ENCODE data around the gene SIX5. TPM values are rescaled to one million over a fixed set of nuclear protein-coding genes. Genes with fewer than 3 reads are reported as not detected.
"Not testable (repeated sequence)": the region's sequence is repeated elsewhere in the genome, so short reads cannot be mapped to it uniquely, and the experiment has no call there.

The SIX5 gene
- total and polyA plus RNA-seq, 2 donors: 1.7 to 7.0 TPM

DNA sequence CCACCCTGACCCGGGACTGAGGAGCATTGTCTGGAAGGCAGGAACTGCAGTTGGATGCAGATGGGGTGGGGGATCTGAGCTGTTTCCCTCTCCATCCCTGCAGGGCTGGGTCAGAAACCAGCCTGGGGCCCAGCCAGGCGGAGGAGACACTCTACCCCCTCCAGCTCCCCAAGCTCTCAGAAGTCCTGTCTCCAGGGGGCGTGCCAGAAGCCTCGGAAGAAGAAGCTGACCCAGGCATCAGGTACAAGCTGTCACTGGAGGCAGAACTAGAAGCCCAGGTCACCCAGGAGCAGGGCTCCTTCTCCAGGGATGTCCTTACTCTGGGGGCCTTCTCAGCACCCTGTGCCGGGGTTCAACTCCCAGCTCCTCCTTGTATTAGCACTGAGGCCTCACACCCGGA, 15.5 kb downstream of the SIX5 start:
- Histone ChIP-seq H3K27me3 (ENCODE audit: control insufficient read depth in 2 of 2, insufficient read depth in 1 of 2, low read length in 1 of 2) (peaks cover 0 to 15% of the 10 kb centered on the region in 2 donors), H3K4me1 (ENCODE audit: control insufficient read depth in 2 of 2, insufficient read depth in 2 of 2, low read length in 2 of 2) (no peaks in the 10 kb centered on the region), H3K36me3 (ENCODE audit: control insufficient read depth in 2 of 2, insufficient read depth in 2 of 2, low read length in 1 of 2) (no peaks in the 10 kb centered on the region), H3K27ac (ENCODE audit: low read depth in 1 of 2, low read length in 1 of 2) (no peak overlapping the region), H3K9me3 (ENCODE audit: control insufficient read depth in 2 of 2, insufficient read depth in 1 of 2, low read length in 1 of 2) (no peaks in the 10 kb centered on the region), H3K4me3 (ENCODE audit: low read length in 2 of 2) (no peak overlapping the region)
- DNase-seq (ENCODE audit: low read depth in 6 of 9, low spot score in 9 of 9): no peak
- WGBS: 83% methylated on average over 6 of the region's 6 CpGs

DNA sequence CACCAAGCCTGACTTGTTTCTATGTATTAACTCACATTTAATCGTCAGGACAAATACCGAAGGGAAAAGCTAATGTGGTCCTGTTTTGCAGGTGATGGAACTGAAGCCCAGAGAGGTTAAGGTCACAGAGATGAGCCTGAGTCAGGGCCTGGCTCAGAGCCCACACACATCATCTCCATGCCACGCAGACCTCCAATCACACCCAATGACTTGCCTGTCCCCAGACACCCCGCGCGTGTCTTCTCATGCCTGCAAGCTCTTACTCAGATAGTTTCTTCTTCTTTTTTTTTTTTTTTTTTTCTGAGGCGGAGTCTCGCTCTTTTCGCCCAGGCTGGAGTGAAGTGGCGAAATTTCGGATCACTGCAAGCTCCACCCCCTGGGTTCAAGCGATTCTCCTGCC, 16.4 kb downstream of the SIX5 start:
- 97% methylated on average over 12 of the region's 12 CpGs for WGBS
- no peaks in the 10 kb centered on the region for H3K36me3 ChIP-seq (ENCODE audit: control insufficient read depth in 2 of 2, insufficient read depth in 2 of 2, low read length in 1 of 2)
- H3K27me3 ChIP-seq (ENCODE audit: control insufficient read depth in 2 of 2, insufficient read depth in 1 of 2, low read length in 1 of 2): peaks cover 0 to 15% of the 10 kb centered on the region in 2 donors
- H3K27ac ChIP-seq (ENCODE audit: low read depth in 1 of 2, low read length in 1 of 2): no peak overlapping the region
- H3K4me1 ChIP-seq (ENCODE audit: control insufficient read depth in 2 of 2, insufficient read depth in 2 of 2, low read length in 2 of 2): no peaks in the 10 kb centered on the region
- DNase-seq (ENCODE audit: low read depth in 6 of 9, low spot score in 9 of 9): no peak
- no peak overlapping the region for H3K4me3 ChIP-seq (ENCODE audit: low read length in 2 of 2)
- no peaks in the 10 kb centered on the region for H3K9me3 ChIP-seq (ENCODE audit: control insufficient read depth in 2 of 2, insufficient read depth in 1 of 2, low read length in 1 of 2)

DNA sequence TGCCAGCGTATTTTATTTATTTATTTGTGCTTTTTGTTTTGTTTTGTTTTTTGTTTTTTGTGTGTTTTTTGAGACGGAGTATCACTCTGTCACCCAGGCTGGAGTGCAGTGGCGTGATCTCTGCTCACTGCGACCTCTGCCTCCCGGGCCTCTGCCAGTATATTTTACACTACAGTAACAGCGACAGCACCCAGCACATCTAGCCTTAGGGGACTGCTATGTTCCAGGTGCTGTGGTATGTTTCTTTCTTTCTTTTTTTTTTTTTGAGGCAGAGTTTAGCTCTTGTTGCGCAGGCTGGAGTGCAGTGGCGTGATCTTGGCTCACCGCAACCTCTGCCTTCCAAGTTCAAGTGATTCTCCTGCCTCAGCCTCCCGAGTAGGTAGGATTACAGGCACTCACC, 17.6 kb downstream of the SIX5 start:
- not testable (repeated sequence) for H3K36me3 ChIP-seq (ENCODE audit: control insufficient read depth in 2 of 2, insufficient read depth in 2 of 2, low read length in 1 of 2); H3K4me3 ChIP-seq (ENCODE audit: low read length in 2 of 2); H3K4me1 ChIP-seq (ENCODE audit: control insufficient read depth in 2 of 2, insufficient read depth in 2 of 2, low read length in 2 of 2); H3K27me3 ChIP-seq (ENCODE audit: control insufficient read depth in 2 of 2, insufficient read depth in 1 of 2, low read length in 1 of 2); H3K27ac ChIP-seq (ENCODE audit: low read depth in 1 of 2, low read length in 1 of 2); H3K9me3 ChIP-seq (ENCODE audit: control insufficient read depth in 2 of 2, insufficient read depth in 1 of 2, low read length in 1 of 2); DNase-seq (ENCODE audit: low read depth in 6 of 9, low spot score in 9 of 9)
- WGBS: 95% methylated on average over 10 of the region's 10 CpGs

DNA sequence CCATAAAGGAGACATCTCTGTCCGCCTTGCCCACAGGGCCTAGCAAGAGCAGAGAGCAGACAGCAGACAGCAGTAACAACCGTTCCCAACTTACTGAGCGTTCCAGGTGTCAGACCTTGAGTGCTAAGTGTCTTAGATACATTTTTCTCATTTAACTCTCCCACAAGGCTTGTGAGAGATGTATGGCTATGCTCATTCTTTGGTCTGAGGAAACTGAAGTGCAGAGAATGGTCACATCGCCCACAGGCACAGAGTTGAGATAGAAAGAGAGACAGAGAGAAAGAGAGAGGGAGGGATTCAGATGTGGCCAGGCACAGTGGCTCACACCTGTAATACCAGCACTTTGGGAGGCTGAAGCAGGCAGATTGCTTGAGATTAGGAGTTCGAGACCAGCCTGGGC, 21.5 kb downstream of the SIX5 start:
- no peaks in the 10 kb centered on the region for H3K9me3 ChIP-seq (ENCODE audit: control insufficient read depth in 2 of 2, insufficient read depth in 1 of 2, low read length in 1 of 2)
- peaks cover 0 to 16% of the 10 kb centered on the region in 2 donors for H3K27me3 ChIP-seq (ENCODE audit: control insufficient read depth in 2 of 2, insufficient read depth in 1 of 2, low read length in 1 of 2)
- DNase-seq (ENCODE audit: low read depth in 6 of 9, low spot score in 9 of 9): no peak
- no peaks in the 10 kb centered on the region for H3K4me1 ChIP-seq (ENCODE audit: control insufficient read depth in 2 of 2, insufficient read depth in 2 of 2, low read length in 2 of 2)
- no peak overlapping the region for H3K4me3 ChIP-seq (ENCODE audit: low read length in 2 of 2)
- WGBS: 96% methylated on average over 5 of the region's 5 CpGs
- no peak overlapping the region for H3K27ac ChIP-seq (ENCODE audit: low read depth in 1 of 2, low read length in 1 of 2)
- no peaks in the 10 kb centered on the region for H3K36me3 ChIP-seq (ENCODE audit: control insufficient read depth in 2 of 2, insufficient read depth in 2 of 2, low read length in 1 of 2)

DNA sequence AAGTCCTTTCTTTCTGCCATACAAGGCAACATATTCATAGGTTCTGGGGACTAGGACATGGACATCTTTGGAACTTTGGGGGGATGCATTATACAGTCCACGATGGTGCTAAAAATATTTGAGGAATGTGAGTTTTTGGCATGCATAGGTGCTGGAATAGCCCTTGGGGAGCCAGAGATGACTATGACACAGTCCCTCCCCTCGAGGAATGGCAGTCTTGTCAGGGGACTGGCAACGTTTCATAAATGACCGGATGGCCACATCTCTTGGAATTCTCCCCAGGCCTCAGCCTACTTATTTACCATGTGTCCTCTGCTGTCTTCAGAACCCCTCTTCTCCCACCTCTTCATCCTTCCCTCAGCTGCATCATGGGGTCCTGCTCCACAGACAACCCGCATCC, 22.2 kb downstream of the SIX5 start:
- Histone ChIP-seq H3K9me3 (ENCODE audit: control insufficient read depth in 2 of 2, insufficient read depth in 1 of 2, low read length in 1 of 2) (no peaks in the 10 kb centered on the region), H3K27ac (ENCODE audit: low read depth in 1 of 2, low read length in 1 of 2) (no peak overlapping the region), H3K4me3 (ENCODE audit: low read length in 2 of 2) (no peak overlapping the region), H3K27me3 (ENCODE audit: control insufficient read depth in 2 of 2, insufficient read depth in 1 of 2, low read length in 1 of 2) (peaks cover 0 to 15% of the 10 kb centered on the region in 2 donors), H3K36me3 (ENCODE audit: control insufficient read depth in 2 of 2, insufficient read depth in 2 of 2, low read length in 1 of 2) (no peaks in the 10 kb centered on the region), H3K4me1 (ENCODE audit: control insufficient read depth in 2 of 2, insufficient read depth in 2 of 2, low read length in 2 of 2) (no peaks in the 10 kb centered on the region)
- no peak for DNase-seq (ENCODE audit: low read depth in 6 of 9, low spot score in 9 of 9)
- 95% methylated on average over 5 of the region's 5 CpGs for WGBS

DNA sequence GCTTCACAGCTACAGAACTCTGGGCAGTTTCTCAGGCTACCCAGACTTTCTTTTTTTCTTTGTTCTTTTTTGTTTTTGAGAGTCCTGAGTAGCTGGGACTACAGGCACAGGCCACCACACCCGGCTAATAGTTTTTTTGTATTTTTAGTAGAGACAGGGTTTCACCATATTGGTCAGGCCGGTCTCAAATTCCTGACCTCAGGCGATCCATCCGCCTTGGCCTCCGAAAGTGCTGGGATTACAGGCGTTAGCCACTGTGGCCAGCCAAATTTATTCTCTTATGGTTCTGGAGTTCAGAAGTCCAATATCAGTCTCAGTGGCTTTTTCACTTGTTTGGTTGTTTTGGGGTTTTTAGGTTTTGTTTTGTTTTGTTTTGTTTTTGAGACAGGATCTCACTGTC, 23.4 kb downstream of the SIX5 start:
- H3K27me3 ChIP-seq (ENCODE audit: control insufficient read depth in 2 of 2, insufficient read depth in 1 of 2, low read length in 1 of 2): peaks cover 0 to 15% of the 10 kb centered on the region in 2 donors
- no peaks in the 10 kb centered on the region for H3K4me1 ChIP-seq (ENCODE audit: control insufficient read depth in 2 of 2, insufficient read depth in 2 of 2, low read length in 2 of 2)
- H3K27ac ChIP-seq (ENCODE audit: low read depth in 1 of 2, low read length in 1 of 2): no peak overlapping the region
- no peak overlapping the region for H3K4me3 ChIP-seq (ENCODE audit: low read length in 2 of 2)
- no peaks in the 10 kb centered on the region for H3K36me3 ChIP-seq (ENCODE audit: control insufficient read depth in 2 of 2, insufficient read depth in 2 of 2, low read length in 1 of 2)
- WGBS: 96% methylated on average over 6 of the region's 6 CpGs
- no peak for DNase-seq (ENCODE audit: low read depth in 6 of 9, low spot score in 9 of 9)
- H3K9me3 ChIP-seq (ENCODE audit: control insufficient read depth in 2 of 2, insufficient read depth in 1 of 2, low read length in 1 of 2): no peaks in the 10 kb centered on the region

DNA sequence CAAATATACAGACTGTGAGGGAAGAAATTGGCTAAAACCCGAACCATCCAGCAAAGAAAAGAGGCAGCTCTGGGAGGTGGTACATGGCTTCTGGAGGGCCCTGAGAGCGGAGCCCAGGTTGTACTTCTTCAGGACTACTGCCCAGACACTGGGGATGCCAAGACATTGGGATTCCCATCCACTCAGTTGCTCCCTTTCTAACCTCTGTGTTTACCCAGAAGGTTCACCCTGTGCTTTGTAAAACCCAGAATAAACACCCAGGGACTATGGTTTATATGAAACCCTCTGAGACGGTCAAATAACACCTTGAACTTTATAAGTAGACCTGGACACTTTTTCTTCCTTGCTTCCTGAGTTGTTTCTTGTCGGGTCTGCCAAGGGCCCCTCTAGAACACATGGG, 26.1 kb downstream of the SIX5 start:
- WGBS: 87% methylated on average over 4 of the region's 4 CpGs
- H3K9me3 ChIP-seq (ENCODE audit: control insufficient read depth in 2 of 2, insufficient read depth in 1 of 2, low read length in 1 of 2): no peaks in the 10 kb centered on the region
- DNase-seq (ENCODE audit: low read depth in 6 of 9, low spot score in 9 of 9): no peak
- H3K4me3 ChIP-seq (ENCODE audit: low read length in 2 of 2): no peak overlapping the region
- no peaks in the 10 kb centered on the region for H3K4me1 ChIP-seq (ENCODE audit: control insufficient read depth in 2 of 2, insufficient read depth in 2 of 2, low read length in 2 of 2)
- H3K36me3 ChIP-seq (ENCODE audit: control insufficient read depth in 2 of 2, insufficient read depth in 2 of 2, low read length in 1 of 2): no peaks in the 10 kb centered on the region
- H3K27me3 ChIP-seq (ENCODE audit: control insufficient read depth in 2 of 2, insufficient read depth in 1 of 2, low read length in 1 of 2): peaks cover 0 to 18% of the 10 kb centered on the region in 2 donors
- no peak overlapping the region for H3K27ac ChIP-seq (ENCODE audit: low read depth in 1 of 2, low read length in 1 of 2)

DNA sequence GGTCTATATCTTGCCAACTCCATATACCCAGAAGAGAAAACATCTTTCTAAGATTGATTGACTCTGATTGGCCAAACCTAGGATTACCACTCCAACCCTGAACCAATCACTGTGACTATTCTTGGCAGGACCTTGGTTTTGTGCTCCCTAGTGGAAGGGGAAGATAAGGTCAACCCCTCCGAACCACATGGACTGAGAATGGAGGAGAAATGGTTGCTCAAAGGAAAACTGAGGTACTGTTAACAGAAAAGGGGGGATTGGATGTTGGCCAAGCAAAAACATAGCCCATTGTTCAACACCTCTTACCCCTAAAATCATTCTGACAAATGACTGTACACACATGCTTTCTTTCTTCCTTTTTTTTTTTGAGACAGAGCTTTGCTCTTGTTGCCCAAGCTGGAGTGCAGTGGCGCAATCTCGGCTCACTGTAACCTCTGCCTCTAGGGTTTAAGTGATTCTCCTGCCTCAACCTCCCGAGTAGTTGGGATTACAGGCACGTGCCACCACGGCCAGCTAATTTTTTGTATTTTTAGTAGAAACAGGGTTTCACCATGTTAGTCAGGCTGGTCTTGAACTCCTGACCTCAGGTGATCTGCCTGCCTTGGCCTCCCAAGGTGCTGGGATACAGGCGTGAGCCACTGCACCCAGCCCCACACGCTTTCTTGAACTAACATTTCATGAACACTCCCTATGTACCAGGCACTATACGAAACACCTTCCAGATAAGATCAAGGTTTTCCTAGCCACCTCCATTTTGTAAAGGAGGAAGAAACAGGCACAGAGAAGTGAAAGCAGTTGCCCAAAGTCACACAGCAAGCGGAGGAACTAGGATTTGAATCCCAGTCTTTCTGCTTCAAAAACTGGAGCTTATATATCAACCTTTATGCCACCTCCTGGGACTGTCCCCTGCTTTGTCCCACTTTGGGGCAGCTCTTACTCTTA, 29.3 kb downstream of the SIX5 start:
- no peaks in the 10 kb centered on the region for H3K4me1 ChIP-seq (ENCODE audit: control insufficient read depth in 2 of 2, insufficient read depth in 2 of 2, low read length in 2 of 2)
- DNase-seq (ENCODE audit: low read depth in 6 of 9, low spot score in 9 of 9): no peak
- WGBS: 93% methylated on average over 10 of the region's 10 CpGs
- peaks cover 0 to 9% of the 10 kb centered on the region in 2 donors for H3K27me3 ChIP-seq (ENCODE audit: control insufficient read depth in 2 of 2, insufficient read depth in 1 of 2, low read length in 1 of 2)
- H3K27ac ChIP-seq (ENCODE audit: low read depth in 1 of 2, low read length in 1 of 2): no peak overlapping the region
- no peak overlapping the region for H3K4me3 ChIP-seq (ENCODE audit: low read length in 2 of 2)
- no peaks in the 10 kb centered on the region for H3K36me3 ChIP-seq (ENCODE audit: control insufficient read depth in 2 of 2, insufficient read depth in 2 of 2, low read length in 1 of 2)
- H3K9me3 ChIP-seq (ENCODE audit: control insufficient read depth in 2 of 2, insufficient read depth in 1 of 2, low read length in 1 of 2): no peaks in the 10 kb centered on the region

DNA sequence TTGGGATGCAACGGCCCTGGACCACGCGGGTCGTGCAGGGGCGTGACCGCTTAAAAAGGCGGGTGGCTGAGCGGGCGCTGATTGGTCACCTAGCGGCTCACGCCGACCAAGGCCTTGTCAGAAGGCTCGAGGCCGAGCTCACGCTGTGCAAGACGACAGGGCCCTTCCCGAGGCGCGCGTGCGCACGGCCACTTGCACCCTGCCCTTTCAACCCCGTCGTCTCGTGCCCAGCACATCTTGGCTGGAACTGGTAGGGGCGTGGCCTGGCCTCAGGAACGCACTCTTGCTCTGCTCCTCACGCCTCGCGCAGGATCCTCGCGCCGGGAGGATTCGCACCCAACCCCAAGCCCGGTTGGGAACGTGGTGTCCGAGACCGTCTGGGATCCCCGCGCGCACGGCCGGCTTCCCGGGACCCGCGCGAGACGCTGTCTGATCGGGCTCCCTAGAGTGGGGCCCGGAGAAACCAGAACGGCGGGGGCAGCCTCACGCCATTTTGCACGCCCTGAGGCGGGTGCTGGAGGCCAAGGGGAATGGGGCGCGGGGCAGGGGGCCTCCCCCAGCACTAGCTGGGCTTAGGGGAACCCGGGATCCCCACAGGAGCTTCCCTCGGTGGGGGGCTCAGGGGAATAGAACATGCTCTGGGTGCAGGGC, 35.8 kb downstream of the SIX5 start, which contains the start of gene MEIOSIN:
MEIOSIN (plus strand) TSS at position 280 of the 651 bp plus-strand sequence. CDS start 1,938 bp downstream, outside the sequence.
- Histone ChIP-seq H3K27ac (ENCODE audit: low read depth in 1 of 2, low read length in 1 of 2) (no peak within 1 kb of the TSS), H3K9me3 (ENCODE audit: control insufficient read depth in 2 of 2, insufficient read depth in 1 of 2, low read length in 1 of 2) (no peaks in the 10 kb centered on the region), H3K36me3 (ENCODE audit: control insufficient read depth in 2 of 2, insufficient read depth in 2 of 2, low read length in 1 of 2) (no peaks in the 10 kb centered on the region), H3K4me3 (ENCODE audit: low read length in 2 of 2) (no peak within 1 kb of the TSS), H3K27me3 (ENCODE audit: control insufficient read depth in 2 of 2, insufficient read depth in 1 of 2, low read length in 1 of 2) (no peaks in the 10 kb centered on the region), H3K4me1 (ENCODE audit: control insufficient read depth in 2 of 2, insufficient read depth in 2 of 2, low read length in 2 of 2) (peaks cover 8 to 14% of the 10 kb centered on the region in 2 donors)
- DNase-seq (ENCODE audit: low read depth in 6 of 9, low spot score in 9 of 9): no peak
- 97% methylated on average over 59 of the region's 59 CpGs for WGBS
